Measurements from ENCODE around the gene ATG3. TPM values are rescaled to one million over a fixed set of nuclear protein-coding genes. Genes with fewer than 3 reads are reported as not detected.

ATG3 gene
- total RNA-seq, 1 experiment from 2014 or later = 75.1 TPM

DNA sequence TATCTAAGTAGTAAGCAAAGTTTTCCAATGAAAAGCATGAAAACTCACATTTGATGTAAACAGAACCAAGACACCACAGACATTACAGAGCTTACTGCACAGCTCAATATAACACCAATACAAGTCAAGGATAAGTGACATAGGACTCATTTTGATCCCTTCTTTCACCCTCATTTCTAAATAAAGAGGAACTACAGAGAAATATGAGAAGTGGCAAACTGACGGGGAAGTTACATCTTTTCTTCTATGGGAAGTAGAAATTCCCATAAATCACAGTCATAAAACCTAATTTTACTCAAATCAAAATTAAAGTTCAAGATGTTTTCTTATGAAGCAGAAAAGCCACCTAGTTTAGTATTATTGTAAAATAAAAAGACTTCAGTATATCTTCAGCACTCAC, 3.8 kb downstream of the ATG3 start:
- in situ Hi-C loops (cut with HindIII; ENCODE audit: low pct_unique_long_range_greater_than_20kb, low sequenced_read_pairs) = no loop called here
- Histone ChIP-seq H3K27ac (ENCODE audit: low read length) (no peak overlapping the region), H3K4me3 (ENCODE audit: low read depth in 2 of 2, low read length in 2 of 2) (no peak overlapping the region), H3K9me3 (ENCODE audit: control insufficient read depth, insufficient read depth, low read depth, low read length) (no peaks in the 10 kb centered on the region), H3K4me1 (ENCODE audit: control insufficient read depth, insufficient read depth, low read length) (peaks cover 18% of the 10 kb centered on the region; the same call in 1 of the 2 replicates), H3K36me3 (ENCODE audit: control insufficient read depth, insufficient read depth, low read length) (peaks cover 7% of the 10 kb centered on the region; the same call in 1 of the 2 replicates), H3K27me3 (ENCODE audit: control insufficient read depth, insufficient read depth, low read length) (no peaks in the 10 kb centered on the region)
- CTCF ChIA-PET = no interaction called here
- DNase-seq (ENCODE audit: low read depth, low spot score) = no peak
- intact Hi-C loops (cut with micrococcal nuclease; ENCODE audit: unreplicated experiment) = no loop called here
- TF ChIP-seq SIN3A (IDR thresholded peaks at IDR 0.05; ENCODE audit: borderline replicate concordance, insufficient read depth, low read depth, low read length) = no peak
- TF ChIP-seq, protein P1, sequence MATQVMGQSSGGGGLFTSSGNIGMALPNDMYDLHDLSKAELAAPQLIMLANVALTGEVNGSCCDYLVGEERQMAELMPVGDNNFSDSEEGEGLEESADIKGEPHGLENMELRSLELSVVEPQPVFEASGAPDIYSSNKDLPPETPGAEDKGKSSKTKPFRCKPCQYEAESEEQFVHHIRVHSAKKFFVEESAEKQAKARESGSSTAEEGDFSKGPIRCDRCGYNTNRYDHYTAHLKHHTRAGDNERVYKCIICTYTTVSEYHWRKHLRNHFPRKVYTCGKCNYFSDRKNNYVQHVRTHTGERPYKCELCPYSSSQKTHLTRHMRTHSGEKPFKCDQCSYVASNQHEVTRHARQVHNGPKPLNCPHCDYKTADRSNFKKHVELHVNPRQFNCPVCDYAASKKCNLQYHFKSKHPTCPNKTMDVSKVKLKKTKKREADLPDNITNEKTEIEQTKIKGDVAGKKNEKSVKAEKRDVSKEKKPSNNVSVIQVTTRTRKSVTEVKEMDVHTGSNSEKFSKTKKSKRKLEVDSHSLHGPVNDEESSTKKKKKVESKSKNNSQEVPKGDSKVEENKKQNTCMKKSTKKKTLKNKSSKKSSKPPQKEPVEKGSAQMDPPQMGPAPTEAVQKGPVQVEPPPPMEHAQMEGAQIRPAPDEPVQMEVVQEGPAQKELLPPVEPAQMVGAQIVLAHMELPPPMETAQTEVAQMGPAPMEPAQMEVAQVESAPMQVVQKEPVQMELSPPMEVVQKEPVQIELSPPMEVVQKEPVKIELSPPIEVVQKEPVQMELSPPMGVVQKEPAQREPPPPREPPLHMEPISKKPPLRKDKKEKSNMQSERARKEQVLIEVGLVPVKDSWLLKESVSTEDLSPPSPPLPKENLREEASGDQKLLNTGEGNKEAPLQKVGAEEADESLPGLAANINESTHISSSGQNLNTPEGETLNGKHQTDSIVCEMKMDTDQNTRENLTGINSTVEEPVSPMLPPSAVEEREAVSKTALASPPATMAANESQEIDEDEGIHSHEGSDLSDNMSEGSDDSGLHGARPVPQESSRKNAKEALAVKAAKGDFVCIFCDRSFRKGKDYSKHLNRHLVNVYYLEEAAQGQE (IDR thresholded peaks at IDR 0.05; ENCODE audit: insufficient read depth in 1 of 2, low read depth in 2 of 2, low read length in 1 of 2) = no peak
- no peak for TF ChIP-seq POLR2AphosphoS5 (IDR thresholded peaks at IDR 0.05; ENCODE audit: low read depth, low read length)
- TF ChIP-seq, protein P2, sequence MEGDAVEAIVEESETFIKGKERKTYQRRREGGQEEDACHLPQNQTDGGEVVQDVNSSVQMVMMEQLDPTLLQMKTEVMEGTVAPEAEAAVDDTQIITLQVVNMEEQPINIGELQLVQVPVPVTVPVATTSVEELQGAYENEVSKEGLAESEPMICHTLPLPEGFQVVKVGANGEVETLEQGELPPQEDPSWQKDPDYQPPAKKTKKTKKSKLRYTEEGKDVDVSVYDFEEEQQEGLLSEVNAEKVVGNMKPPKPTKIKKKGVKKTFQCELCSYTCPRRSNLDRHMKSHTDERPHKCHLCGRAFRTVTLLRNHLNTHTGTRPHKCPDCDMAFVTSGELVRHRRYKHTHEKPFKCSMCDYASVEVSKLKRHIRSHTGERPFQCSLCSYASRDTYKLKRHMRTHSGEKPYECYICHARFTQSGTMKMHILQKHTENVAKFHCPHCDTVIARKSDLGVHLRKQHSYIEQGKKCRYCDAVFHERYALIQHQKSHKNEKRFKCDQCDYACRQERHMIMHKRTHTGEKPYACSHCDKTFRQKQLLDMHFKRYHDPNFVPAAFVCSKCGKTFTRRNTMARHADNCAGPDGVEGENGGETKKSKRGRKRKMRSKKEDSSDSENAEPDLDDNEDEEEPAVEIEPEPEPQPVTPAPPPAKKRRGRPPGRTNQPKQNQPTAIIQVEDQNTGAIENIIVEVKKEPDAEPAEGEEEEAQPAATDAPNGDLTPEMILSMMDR (IDR thresholded peaks at IDR 0.05) = no peak
- TF ChIP-seq TCF7L2 (IDR thresholded peaks at IDR 0.05; ENCODE audit: low read depth, low read length) = no peak
- no TSS peak for BruUV-seq (replicated peaks)
- POLR2A ChIA-PET = interaction anchor here (0.6 kb wide), 1 partner anchor 19 kb away, joined by 4 read pairs; no protein-coding TSS in a partner anchor
- no peak for ATAC-seq

DNA sequence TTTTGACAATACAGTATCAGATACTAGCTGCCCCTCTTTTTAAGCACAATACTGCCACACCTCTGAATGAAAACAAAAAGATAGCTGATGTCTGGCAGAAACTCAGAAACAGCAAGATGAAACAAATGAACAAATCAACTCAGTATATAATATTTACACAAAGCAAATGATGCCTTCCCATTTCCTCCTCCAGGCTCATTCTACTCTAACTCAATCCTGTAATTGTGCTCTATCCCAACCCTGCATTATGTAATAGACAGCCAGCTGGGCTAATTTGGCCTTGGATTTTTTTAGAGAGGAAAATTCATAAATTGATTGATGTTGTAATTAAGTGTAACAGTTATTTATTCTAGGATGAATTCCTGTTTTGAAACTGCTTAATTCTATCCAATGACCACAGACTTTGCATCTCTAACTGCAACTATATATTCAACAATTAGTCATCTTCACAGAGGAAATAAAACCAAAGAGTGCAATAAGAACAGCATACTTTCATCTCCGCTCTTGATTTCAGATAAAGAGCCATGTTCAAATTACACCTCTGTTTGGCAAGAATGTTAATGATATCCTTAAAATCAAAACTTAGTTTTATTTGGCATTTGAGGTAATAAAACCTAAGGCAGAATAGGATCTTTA, 6.1 kb downstream of the ATG3 start:
- BruUV-seq (replicated peaks) = no TSS peak
- H3K9me3 ChIP-seq (ENCODE audit: control insufficient read depth, insufficient read depth, low read depth, low read length) = no peaks in the 10 kb centered on the region
- no peak overlapping the region for H3K4me3 ChIP-seq (ENCODE audit: low read depth in 2 of 2, low read length in 2 of 2)
- peaks cover 1% of the 10 kb centered on the region; the same call in 1 of the 2 replicates for H3K36me3 ChIP-seq (ENCODE audit: control insufficient read depth, insufficient read depth, low read length)
- TF ChIP-seq POLR2AphosphoS5 (IDR thresholded peaks at IDR 0.05; ENCODE audit: low read depth, low read length) = no peak
- TF ChIP-seq TCF7L2 (IDR thresholded peaks at IDR 0.05; ENCODE audit: low read depth, low read length) = no peak
- TF ChIP-seq, protein P1 (IDR thresholded peaks at IDR 0.05; ENCODE audit: insufficient read depth in 1 of 2, low read depth in 2 of 2, low read length in 1 of 2) = no peak
- TF ChIP-seq, protein P2 (IDR thresholded peaks at IDR 0.05) = no peak
- TF ChIP-seq SIN3A (IDR thresholded peaks at IDR 0.05; ENCODE audit: borderline replicate concordance, insufficient read depth, low read depth, low read length) = no peak
- in situ Hi-C loops (cut with HindIII; ENCODE audit: low pct_unique_long_range_greater_than_20kb, low sequenced_read_pairs) (no loop called here), intact Hi-C loops (cut with micrococcal nuclease; ENCODE audit: unreplicated experiment) (no loop called here)
- no peak overlapping the region for H3K27ac ChIP-seq (ENCODE audit: low read length)
- H3K27me3 ChIP-seq (ENCODE audit: control insufficient read depth, insufficient read depth, low read length) = no peaks in the 10 kb centered on the region
- CTCF ChIA-PET = no interaction called here
- ATAC-seq = no peak
- POLR2A ChIA-PET = no interaction called here
- DNase-seq (ENCODE audit: low read depth, low spot score) = no peak
- peaks cover 18% of the 10 kb centered on the region; the same call in 1 of the 2 replicates for H3K4me1 ChIP-seq (ENCODE audit: control insufficient read depth, insufficient read depth, low read length)
